Neuronal stem cell (in vitro differentiated cells): ENCODE data around the gene LCMT1.

ENCODE experiments used
- DNase-seq: peaks from one replicate; pipeline ENCODE4 v3.0.0-alpha.2; 2013; ENCODE audit warnings: low spot score
- H2AFZ ChIP-seq: one replicate; pipeline ENCODE4 v1.6.1; 2013; ENCODE audit warnings: mild to moderate bottlenecking, low read length, inconsistent platforms
- H2AK5ac ChIP-seq: 2 replicates; pipeline ENCODE4 v1.6.1; 2013; ENCODE audit warnings: low read depth, mild to moderate bottlenecking, inconsistent platforms, low read length, moderate library complexity, mixed read lengths
- H2BK120ac ChIP-seq: 2 replicates; pipeline ENCODE4 v1.6.1; 2013; ENCODE audit warnings: low read depth, mild to moderate bottlenecking, inconsistent platforms, low read length, moderate library complexity, mixed read lengths
- H2BK12ac ChIP-seq: one replicate; pipeline ENCODE4 v1.6.1; 2013; ENCODE audit warnings: low read length, inconsistent platforms
- H2BK15ac ChIP-seq: 2 replicates; pipeline ENCODE4 v1.6.1; 2013; ENCODE audit warnings: mild to moderate bottlenecking, low read length, inconsistent platforms, mixed read lengths
- H2BK5ac ChIP-seq: one replicate; pipeline ENCODE4 v1.6.1; 2013; ENCODE audit warnings: inconsistent platforms, mild to moderate bottlenecking, low read length, moderate library complexity
- H3K14ac ChIP-seq: one replicate; pipeline ENCODE4 v1.6.1; 2013; ENCODE audit warnings: low read length, inconsistent platforms
- H3K18ac ChIP-seq: 2 replicates; pipeline ENCODE4 v1.6.1; 2013; ENCODE audit warnings: low read length, inconsistent platforms
- H3K23ac ChIP-seq: 2 replicates; pipeline ENCODE4 v1.6.1; 2013; ENCODE audit warnings: low read depth, mild to moderate bottlenecking, mixed read lengths, low read length, inconsistent platforms; ENCODE audit not compliant: poor library complexity
- H3K27ac ChIP-seq: replicated peaks from 3 replicates; pipeline ENCODE4 v1.5.1; 2013; ENCODE audit warnings: low read length, inconsistent platforms
- H3K27me3 ChIP-seq, 3 experiments: 2 replicates each; pipeline ENCODE4 v1.6.1; 2013; ENCODE audit warnings: low read length in 3 of 3, mild to moderate bottlenecking in 2 of 3, inconsistent platforms in 1 of 3, low read depth in 1 of 3, mixed read lengths in 1 of 3, moderate library complexity in 1 of 3; ENCODE audit not compliant: control insufficient read depth in 3 of 3, insufficient read depth in 3 of 3
- H3K36me3 ChIP-seq, 2 donors: replicated peaks in 1 of 2; 2 replicates each; pipeline ENCODE4 v1.6.1; 2013; ENCODE audit warnings: low read length in 2 of 2; ENCODE audit not compliant: control insufficient read depth in 2 of 2, insufficient read depth in 2 of 2
- H3K4ac ChIP-seq: 2 replicates; pipeline ENCODE4 v1.6.1; 2013; ENCODE audit warnings: inconsistent platforms, mild to moderate bottlenecking, low read length, moderate library complexity
- H3K4me1 ChIP-seq, 2 donors: 1 replicate in 1 of 2; 2 replicates in 1 of 2; pipeline ENCODE4 v1.6.1; 2013; ENCODE audit warnings: low read length in 2 of 2, low read depth in 1 of 2; ENCODE audit not compliant: control insufficient read depth in 2 of 2, insufficient read depth in 1 of 2
- H3K4me2 ChIP-seq: one replicate; pipeline ENCODE4 v1.6.1; 2013; ENCODE audit warnings: mild to moderate bottlenecking, low read length, inconsistent platforms; ENCODE audit not compliant: insufficient read depth, poor library complexity, severe bottlenecking
- H3K4me3 ChIP-seq, 2 donors: 2 replicates each; pipeline ENCODE4 v1.5.1; 2013; ENCODE audit warnings: low read length in 2 of 2, mild to moderate bottlenecking in 2 of 2, inconsistent platforms in 1 of 2, moderate library complexity in 1 of 2
- H3K79me1 ChIP-seq: one replicate; pipeline ENCODE4 v1.6.1; 2013; ENCODE audit warnings: low read depth, mild to moderate bottlenecking, inconsistent platforms, low read length, moderate library complexity
- H3K9ac ChIP-seq: one replicate; pipeline ENCODE4 v1.6.1; 2013; ENCODE audit warnings: mild to moderate bottlenecking, low read depth, low read length, inconsistent platforms; ENCODE audit not compliant: poor library complexity
- H3K9me3 ChIP-seq, 2 donors: replicated peaks in 1 of 2; 2 replicates each; pipeline versions ENCODE3 to v1.6.1; 2013; ENCODE audit warnings: low read length in 2 of 2, mild to moderate bottlenecking in 2 of 2, inconsistent platforms in 1 of 2, low read depth in 1 of 2, mixed read lengths in 1 of 2, moderate library complexity in 1 of 2; ENCODE audit not compliant: control insufficient read depth in 2 of 2, insufficient read depth in 1 of 2
- H4K8ac ChIP-seq: one replicate; pipeline ENCODE4 v1.6.1; 2013; ENCODE audit warnings: low read depth, mild to moderate bottlenecking, inconsistent platforms, low read length, moderate library complexity
- H4K91ac ChIP-seq: one replicate; pipeline ENCODE4 v1.6.1; 2013; ENCODE audit warnings: low read length, low read depth, mild to moderate bottlenecking, inconsistent platforms; ENCODE audit not compliant: poor library complexity
- WGBS, 2 donors: extraction: QIAGEN DNeasy Blood & Tissue Kit; methylation state at CpG; one replicate each; pipeline ENCODE4 v1.1.7; 2013; ENCODE audit warnings: missing lambda C conversion rate in 2 of 2, mixed read lengths in 1 of 2; ENCODE audit not compliant: insufficient read length in 2 of 2, insufficient replicate concordance in 1 of 2; ENCODE audit errors: extremely low coverage in 2 of 2; 5-methylcytosine and 5-hydroxymethylcytosine counted together

The LCMT1 gene

DNA sequence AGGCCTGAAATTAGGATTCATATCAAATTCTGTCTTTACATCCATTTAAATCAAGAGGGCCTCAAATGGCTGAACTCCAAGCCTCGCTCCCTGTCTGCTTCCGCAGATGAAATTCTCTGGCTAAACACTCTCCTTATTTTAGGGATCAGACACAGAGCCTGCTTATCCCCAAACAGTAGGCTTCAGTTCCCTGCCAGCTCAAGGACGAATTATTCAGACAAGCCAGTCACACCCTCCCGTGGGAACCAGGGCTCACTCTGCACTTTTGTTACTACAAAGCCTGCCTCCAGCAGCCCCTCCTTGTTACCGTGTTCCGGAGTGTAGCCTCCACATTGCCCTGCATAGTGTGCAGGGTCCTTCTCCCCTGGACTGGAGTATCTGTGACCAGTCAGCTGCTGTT is 46.6 kb upstream of the LCMT1 start:
- Histone ChIP-seq H3K79me1 (no peaks in the 10 kb centered on the region), H3K27me3 (no peaks in the 10 kb centered on the region), H2BK12ac (no peak overlapping the region), H2AK5ac (no peak overlapping the region), H3K27ac (no peak overlapping the region), H3K4me3 (no peak overlapping the region), H3K36me3 (no peaks in the 10 kb centered on the region), H2BK15ac (no peak overlapping the region), H3K4ac (no peak overlapping the region), H3K4me2 (no peak overlapping the region), H3K14ac (no peak overlapping the region), H3K23ac (no peak overlapping the region), H3K18ac (no peak overlapping the region), H4K8ac (no peak overlapping the region), H3K9ac (no peak overlapping the region), H2AFZ (peak overlapping the region; percentile 58), H3K9me3 (peaks cover 3 to 4% of the 10 kb centered on the region in 2 donors), H3K4me1 (peaks cover 3 to 10% of the 10 kb centered on the region in 2 donors), H4K91ac (no peak overlapping the region), H2BK5ac (no peak overlapping the region), H2BK120ac (no peak overlapping the region)
- WGBS, 2 donors = no CpG with 5 or more reads among the region's 6 CpGs
- no peak for DNase-seq

DNA sequence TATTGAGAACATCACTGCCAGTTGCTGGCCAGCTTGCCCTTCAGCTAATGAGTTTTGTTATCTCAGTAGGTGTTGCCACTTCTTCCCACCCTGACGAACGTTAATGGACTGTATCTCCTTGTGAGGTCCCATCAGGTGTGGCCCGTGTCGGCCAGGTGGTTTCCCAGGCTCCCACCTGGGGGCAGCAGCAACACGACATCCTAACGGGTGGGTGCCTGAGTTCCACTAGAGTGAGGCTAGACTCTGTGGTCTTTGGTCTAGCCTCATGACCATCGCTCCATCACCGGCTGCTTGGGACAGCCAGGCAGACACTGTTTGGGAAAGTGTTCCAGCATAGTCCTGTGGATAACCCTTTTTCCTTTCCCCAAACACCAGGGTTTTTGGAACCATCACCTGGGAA is 45.6 kb upstream of the LCMT1 start:
- Histone ChIP-seq H3K9ac (no peak overlapping the region), H2BK5ac (no peak overlapping the region), H4K8ac (peak overlapping the region; percentile 75), H3K14ac (no peak overlapping the region), H4K91ac (no peak overlapping the region), H3K4ac (no peak overlapping the region), H3K18ac (peak overlapping the region; percentile 6), H3K4me1 (peaks cover 3 to 10% of the 10 kb centered on the region in 2 donors), H2BK120ac (no peak overlapping the region), H2BK12ac (peak overlapping the region; percentile 43), H3K79me1 (no peaks in the 10 kb centered on the region), H3K4me2 (no peak overlapping the region), H3K4me3 (peak overlapping the region in 1 of 2 donors; percentile 68), H3K36me3 (no peaks in the 10 kb centered on the region), H3K27me3 (no peaks in the 10 kb centered on the region), H3K27ac (no peak overlapping the region), H3K9me3 (peaks cover 3 to 4% of the 10 kb centered on the region in 2 donors), H3K23ac (no peak overlapping the region), H2BK15ac (peak overlapping the region; percentile 32), H2AK5ac (peak overlapping the region; percentile 9), H2AFZ (peak overlapping the region; percentile 91)
- DNase-seq = no peak
- WGBS, 2 donors = no CpG with 5 or more reads among the region's 8 CpGs

DNA sequence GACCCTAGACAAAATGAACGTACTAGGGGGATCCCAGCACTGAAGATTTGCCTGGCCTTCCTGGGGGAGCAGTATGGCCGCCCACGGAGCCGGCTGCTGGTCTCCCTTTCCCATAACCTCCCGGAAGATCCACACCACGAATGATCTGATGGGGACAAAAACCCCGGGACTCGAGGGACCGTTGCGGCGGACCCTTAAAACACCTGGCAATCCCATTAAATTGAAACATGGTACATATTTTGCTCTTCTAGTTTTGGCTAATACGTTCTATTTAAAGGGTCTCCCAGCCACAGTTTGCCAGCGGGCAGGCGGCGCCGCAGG is 45.2 kb upstream of the LCMT1 start:
- no peak for DNase-seq
- no peaks in the 10 kb centered on the region for H3K36me3 ChIP-seq
- peak overlapping the region; percentile 63 for H3K9ac ChIP-seq
- H2BK15ac ChIP-seq = peak overlapping the region; percentile 32
- H2AK5ac ChIP-seq = peak overlapping the region; percentile 9
- no peaks in the 10 kb centered on the region for H3K79me1 ChIP-seq
- H3K14ac ChIP-seq = no peak overlapping the region
- H4K8ac ChIP-seq = no peak overlapping the region
- peak overlapping the region in 1 of 2 donors; percentile 55 for H3K4me3 ChIP-seq
- H3K23ac ChIP-seq = no peak overlapping the region
- no peak overlapping the region for H2BK120ac ChIP-seq
- H3K27me3 ChIP-seq = no peaks in the 10 kb centered on the region
- no peak overlapping the region for H3K27ac ChIP-seq
- no peak overlapping the region for H2BK12ac ChIP-seq
- H3K9me3 ChIP-seq = peaks cover 3 to 4% of the 10 kb centered on the region in 2 donors
- no peak overlapping the region for H4K91ac ChIP-seq
- peaks cover 3 to 10% of the 10 kb centered on the region in 2 donors for H3K4me1 ChIP-seq
- H2BK5ac ChIP-seq = no peak overlapping the region
- no peak overlapping the region for H3K4ac ChIP-seq
- H2AFZ ChIP-seq = peak overlapping the region; percentile 91
- H3K4me2 ChIP-seq = no peak overlapping the region
- no CpG with 5 or more reads among the region's 16 CpGs for WGBS, 2 donors
- H3K18ac ChIP-seq = peak overlapping the region; percentile 35

DNA sequence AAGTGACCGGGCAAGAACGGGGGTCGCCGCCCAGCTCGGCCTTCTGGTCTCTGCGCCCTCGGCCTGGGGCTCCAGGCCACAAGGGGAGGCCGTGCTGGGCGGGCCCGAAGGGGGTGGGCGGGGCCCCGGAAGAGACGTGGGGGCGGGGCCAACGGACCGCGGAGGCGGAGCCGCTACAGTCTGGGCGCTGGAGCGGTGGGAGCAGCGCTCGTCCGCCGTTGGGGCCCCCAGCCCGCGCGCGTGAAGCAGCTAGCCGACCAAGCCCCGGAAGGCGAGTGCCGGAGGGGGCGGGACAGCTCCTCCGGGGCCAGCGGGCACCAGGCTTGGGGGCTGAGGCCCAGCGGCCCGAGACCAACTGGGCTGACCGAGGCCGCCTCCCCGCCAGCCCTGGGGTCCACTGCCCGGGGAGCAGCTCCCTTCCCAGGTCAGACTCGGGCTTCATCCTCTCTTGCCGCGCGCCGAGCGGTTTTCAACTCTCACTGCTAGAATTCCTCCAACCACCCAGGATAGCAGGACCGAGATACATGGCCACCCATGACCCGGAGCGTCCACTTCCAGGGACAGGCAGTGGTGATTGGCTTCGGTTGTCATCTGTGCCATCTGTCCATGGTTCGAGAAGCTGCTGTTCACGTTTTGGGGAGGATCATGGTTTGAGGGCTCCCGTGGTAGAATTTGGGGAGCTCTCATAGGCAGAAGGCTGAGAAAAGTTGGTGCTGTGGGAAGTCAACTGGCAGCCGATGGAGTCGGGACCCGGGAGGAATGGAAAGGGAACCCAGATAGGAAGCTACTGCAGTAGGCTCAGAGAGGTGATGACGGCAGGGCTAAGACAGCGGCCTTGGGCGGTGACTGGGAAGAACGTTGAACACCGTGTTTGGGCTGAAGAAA is 44.6 kb upstream of the LCMT1 start:
- Histone ChIP-seq H4K8ac (no peak overlapping the region), H3K27ac (no peak overlapping the region), H3K9ac (peak overlapping the region; percentile 89), H3K79me1 (no peaks in the 10 kb centered on the region), H4K91ac (no peak overlapping the region), H3K23ac (no peak overlapping the region), H2AFZ (peak overlapping the region; percentile 91), H3K27me3 (no peaks in the 10 kb centered on the region), H3K4me2 (peak overlapping the region; percentile 69), H2BK12ac (no peak overlapping the region), H2BK5ac (no peak overlapping the region), H3K14ac (no peak overlapping the region), H2BK15ac (no peak overlapping the region), H3K9me3 (peaks cover 3 to 4% of the 10 kb centered on the region in 2 donors), H2BK120ac (no peak overlapping the region), H3K36me3 (no peaks in the 10 kb centered on the region), H3K18ac (peak overlapping the region; percentile 44), H2AK5ac (no peak overlapping the region), H3K4ac (no peak overlapping the region), H3K4me1 (peaks cover 3 to 10% of the 10 kb centered on the region in 2 donors), H3K4me3 (peak overlapping the region; percentile 55 to 79)
- DNase-seq = peak; percentile 80
- WGBS, 2 donors = no CpG with 5 or more reads among the region's 63 CpGs
